ENCODE results near the gene NAA40.

Gene NAA40

GRCh38 chr11:63997104-63997700 is 58.4 kb downstream of the NAA40 start:
- ATAC-seq (ENCODE audit: insufficient read depth, low read depth) (no peak), DNase-seq (no peak)
- Histone ChIP-seq H3K9ac (ENCODE audit: low read depth, low read length) (no peak overlapping the region), H3K27me3 (ENCODE audit: insufficient read depth, low read length, poor library complexity) (no peaks in the 10 kb centered on the region), H3K36me3 (ENCODE audit: insufficient read depth, low read length) (peaks cover 79% of the 10 kb centered on the region), H2AFZ (ENCODE audit: low read depth, low read length) (no peak overlapping the region), H3K27ac (ENCODE audit: low read length) (no peak overlapping the region), H3K4me3 (ENCODE audit: low read depth in 1 of 2, low read length in 2 of 2) (no peak overlapping the region), H3K79me2 (ENCODE audit: insufficient read depth, low read length) (peaks cover 15% of the 10 kb centered on the region), H3K4me2 (ENCODE audit: insufficient read depth, low read length) (no peak overlapping the region), H3K4me1 (ENCODE audit: insufficient read depth, low read length) (no peaks in the 10 kb centered on the region), H4K20me1 (ENCODE audit: insufficient read depth, low read length) (peaks cover 61% of the 10 kb centered on the region), H3K9me3 (ENCODE audit: insufficient read depth, low read length, severe bottlenecking) (no peaks in the 10 kb centered on the region)
- TF ChIP-seq EZH2 (IDR thresholded peaks at IDR 0.05; ENCODE audit: borderline replicate concordance, low read depth, low read length, severe bottlenecking) (no peak), CTCF (IDR thresholded peaks at IDR 0.05; ENCODE audit: borderline replicate concordance, extremely low read depth, low read length, poor library complexity, severe bottlenecking) (no peak)

GRCh38 chr11:63997801-63998337 is 59.1 kb downstream of the NAA40 start:
- H3K36me3 ChIP-seq (ENCODE audit: insufficient read depth, low read length): peaks cover 79% of the 10 kb centered on the region
- ATAC-seq (ENCODE audit: insufficient read depth, low read depth) (no peak), DNase-seq (no peak)
- no peak overlapping the region for H3K9ac ChIP-seq (ENCODE audit: low read depth, low read length)
- peaks cover 67% of the 10 kb centered on the region for H4K20me1 ChIP-seq (ENCODE audit: insufficient read depth, low read length)
- no peak overlapping the region for H3K4me3 ChIP-seq (ENCODE audit: low read depth in 1 of 2, low read length in 2 of 2)
- TF ChIP-seq CTCF (IDR thresholded peaks at IDR 0.05; ENCODE audit: borderline replicate concordance, extremely low read depth, low read length, poor library complexity, severe bottlenecking) (no peak), EZH2 (IDR thresholded peaks at IDR 0.05; ENCODE audit: borderline replicate concordance, low read depth, low read length, severe bottlenecking) (no peak)
- no peaks in the 10 kb centered on the region for H3K9me3 ChIP-seq (ENCODE audit: insufficient read depth, low read length, severe bottlenecking)
- H3K27me3 ChIP-seq (ENCODE audit: insufficient read depth, low read length, poor library complexity): no peaks in the 10 kb centered on the region
- no peaks in the 10 kb centered on the region for H3K4me1 ChIP-seq (ENCODE audit: insufficient read depth, low read length)
- H3K27ac ChIP-seq (ENCODE audit: low read length): no peak overlapping the region
- no peak overlapping the region for H2AFZ ChIP-seq (ENCODE audit: low read depth, low read length)
- no peak overlapping the region for H3K4me2 ChIP-seq (ENCODE audit: insufficient read depth, low read length)
- H3K79me2 ChIP-seq (ENCODE audit: insufficient read depth, low read length): peaks cover 15% of the 10 kb centered on the region

- no peaks in the 10 kb centered on the region for H3K4me1 ChIP-seq (ENCODE audit: insufficient read depth, low read length)
- TF ChIP-seq CTCF (IDR thresholded peaks at IDR 0.05; ENCODE audit: borderline replicate concordance, extremely low read depth, low read length, poor library complexity, severe bottlenecking) (no peak), EZH2 (IDR thresholded peaks at IDR 0.05; ENCODE audit: borderline replicate concordance, low read depth, low read length, severe bottlenecking) (no peak)
- H3K79me2 ChIP-seq (ENCODE audit: insufficient read depth, low read length): peaks cover 10% of the 10 kb centered on the region
- no peak overlapping the region for H3K4me3 ChIP-seq (ENCODE audit: low read depth in 1 of 2, low read length in 2 of 2)
- H2AFZ ChIP-seq (ENCODE audit: low read depth, low read length): no peak overlapping the region
- no peak overlapping the region for H3K9ac ChIP-seq (ENCODE audit: low read depth, low read length)
- H3K36me3 ChIP-seq (ENCODE audit: insufficient read depth, low read length): peaks cover 77% of the 10 kb centered on the region
- H4K20me1 ChIP-seq (ENCODE audit: insufficient read depth, low read length): peaks cover 65% of the 10 kb centered on the region
- H3K9me3 ChIP-seq (ENCODE audit: insufficient read depth, low read length, severe bottlenecking): no peaks in the 10 kb centered on the region
- no peak overlapping the region for H3K4me2 ChIP-seq (ENCODE audit: insufficient read depth, low read length)
- H3K27me3 ChIP-seq (ENCODE audit: insufficient read depth, low read length, poor library complexity): no peaks in the 10 kb centered on the region
- no peak overlapping the region for H3K27ac ChIP-seq (ENCODE audit: low read length)
- DNase-seq: no peak
- no peak for ATAC-seq (ENCODE audit: insufficient read depth, low read depth)
Measured at GRCh38 chr11:63998558-63999348, 60.0 kb downstream of the NAA40 start.
